Measurements from ENCODE around the gene PTCH2.
"Not testable (repeated sequence)": the region's sequence is repeated elsewhere in the genome, so short reads cannot be mapped to it uniquely, and the experiment has no call there.

PTCH2 gene

GRCh38 chr1:44842862-44843655 lies at the start of gene PTCH2:
Gene PTCH2, minus strand, starts transcription at chr1:44843253. Its CDS starts 321 bp downstream, at chr1:44842932.
- DNase-seq = peak; percentile 82 to 87

- no peak for DNase-seq
Observed at GRCh38 chr1:44890007-44890406, 47.0 kb upstream of the PTCH2 start.

GRCh38 chr1:44885406-44885805 lies 42.4 kb upstream of the PTCH2 start:
- DNase-seq = no peak

- peak; percentile 55 to 84 for DNase-seq
Observed at GRCh38 chr1:44884746-44885145, 41.7 kb upstream of the PTCH2 start.

- DNase-seq = no peak
Observed at GRCh38 chr1:44881011-44881632, 38.1 kb upstream of the PTCH2 start.

- no peak for DNase-seq
Observed at GRCh38 chr1:44874155-44874554, 31.1 kb upstream of the PTCH2 start.

GRCh38 chr1:44870096-44870495 lies 27.0 kb upstream of the PTCH2 start:
- no peak for DNase-seq

GRCh38 chr1:44867801-44868200 lies 24.7 kb upstream of the PTCH2 start:
- DNase-seq = no peak

- DNase-seq = no peak
Observed at GRCh38 chr1:44862829-44863401, 19.9 kb upstream of the PTCH2 start.

GRCh38 chr1:44860891-44861425 lies 17.9 kb upstream of the PTCH2 start:
- DNase-seq = no peak

- DNase-seq = no peak
Observed at GRCh38 chr1:44860331-44860730, 17.3 kb upstream of the PTCH2 start.

GRCh38 chr1:44857446-44857845 lies 14.4 kb upstream of the PTCH2 start:
- no peak for DNase-seq

GRCh38 chr1:44855742-44856141 lies 12.7 kb upstream of the PTCH2 start:
- DNase-seq = no peak

GRCh38 chr1:44854970-44855369 lies 11.9 kb upstream of the PTCH2 start:
- no peak for DNase-seq

GRCh38 chr1:44853201-44853600 lies 10.1 kb upstream of the PTCH2 start:
- DNase-seq = no peak

- DNase-seq = no peak
Observed at GRCh38 chr1:44851308-44851707, 8.3 kb upstream of the PTCH2 start.

- no peak for DNase-seq
Observed at GRCh38 chr1:44849575-44850132, 6.6 kb upstream of the PTCH2 start.

- no peak for DNase-seq
Observed at GRCh38 chr1:44848456-44849181, 5.6 kb upstream of the PTCH2 start.

GRCh38 chr1:44847845-44848244 lies 4.8 kb upstream of the PTCH2 start:
- DNase-seq = no peak

GRCh38 chr1:44846985-44847384 lies 3.9 kb upstream of the PTCH2 start:
- DNase-seq = no peak

GRCh38 chr1:44842486-44842861 lies 579 bp downstream of the PTCH2 start:
- peak in 1 of 2 experiments; percentile 21 for DNase-seq

GRCh38 chr1:44839576-44839975 lies 3.5 kb downstream of the PTCH2 start:
- no peak for DNase-seq

GRCh38 chr1:44838294-44838693 lies 4.8 kb downstream of the PTCH2 start:
- DNase-seq = not testable (repeated sequence)
